PC-3 (cell line): ENCODE results near the gene RALGPS1. TPM values are rescaled to one million over a fixed set of nuclear protein-coding genes. Genes with fewer than 3 reads are reported as not detected.

Experiments used
- ATAC-seq: fragments of 200-7000 bp; cut with Tn5 transposase; 2 replicates; pipeline ENCODE4 v1.9.1; 2020; ENCODE audit warnings: mild to moderate bottlenecking, moderate library complexity
- BruUV-seq: library from RNA; stranded (reverse); fragments of 400-500 nt; replicated peaks from 2 replicates; lab custom pipeline; 2021; lab: Mats Ljungman, UMichigan
- CTCF ChIA-PET: fragments of 300-600 bp; sonication (Branson Sonifier 250); formaldehyde crosslinking; loops from one replicate; lab custom pipeline; 2022; ENCODE audit warnings: antibody characterized with exemption; lab: Charles Lee
- POLR2A ChIA-PET: fragments of 300-600 bp; sonication (Branson Sonifier 250); formaldehyde crosslinking; loops from one replicate; lab custom pipeline; 2022; ENCODE audit warnings: antibody characterized with exemption; ENCODE audit not compliant: unreplicated experiment; lab: Charles Lee
- DNase-seq: peaks from one replicate; pipeline ENCODE4 v3.0.0-alpha.2; 2015
- H2AFZ ChIP-seq: fragments of 300-600 bp; sonication (generic); 2 replicates; pipeline ENCODE4 v1.6.0; 2016; ENCODE audit warnings: antibody characterized with exemption, low read length
- H3F3A ChIP-seq: fragments of 300-600 bp; sonication (generic); one replicate; pipeline ENCODE4 v1.6.0; 2017; ENCODE audit warnings: antibody characterized with exemption, low read length, control low read depth, mild to moderate bottlenecking; ENCODE audit not compliant: unreplicated experiment
- H3K27ac ChIP-seq: fragments of 300-600 bp; sonication (generic); 2 replicates; pipeline ENCODE4 v1.5.1; 2016; ENCODE audit warnings: mild to moderate bottlenecking, low read length
- H3K27me3 ChIP-seq: fragments of 300-600 bp; sonication (generic); 2 replicates; pipeline ENCODE4 v1.6.1; 2016; ENCODE audit warnings: low read length, mixed read lengths
- H3K36me3 ChIP-seq: fragments of 300-600 bp; sonication (generic); 2 replicates; pipeline ENCODE4 v1.6.1; 2016; ENCODE audit warnings: low read depth, mixed run types, low read length, mixed read lengths
- H3K4me1 ChIP-seq: fragments of 300-600 bp; sonication (generic); 2 replicates; pipeline ENCODE4 v1.5.1; 2016; ENCODE audit warnings: low read length; ENCODE audit not compliant: insufficient read depth
- H3K4me2 ChIP-seq: fragments of 300-600 bp; sonication (generic); 2 replicates; pipeline ENCODE4 v1.6.0; 2016; ENCODE audit warnings: low read length
- H3K4me3 ChIP-seq: fragments of 300-600 bp; sonication (generic); 2 replicates; pipeline ENCODE4 v1.5.1; 2016; ENCODE audit warnings: mild to moderate bottlenecking, low read length, mixed read lengths
- H3K79me2 ChIP-seq: fragments of 300-600 bp; sonication (generic); 2 replicates; pipeline ENCODE4 v1.6.1; 2017; ENCODE audit warnings: low read length, mixed read lengths
- H3K9ac ChIP-seq: fragments of 300-600 bp; sonication (generic); 2 replicates; pipeline ENCODE4 v1.6.0; 2016; ENCODE audit warnings: mild to moderate bottlenecking, low read length
- H3K9me2 ChIP-seq: fragments of 300-600 bp; sonication (generic); replicated peaks from 2 replicates; pipeline ENCODE4 v1.6.1; 2016; ENCODE audit warnings: mixed run types, low read length, mixed read lengths
- H3K9me3 ChIP-seq: fragments of 300-600 bp; sonication (generic); 2 replicates; pipeline ENCODE4 v1.6.1; 2016; ENCODE audit warnings: low read length, mixed read lengths
- H4K20me1 ChIP-seq: fragments of 300-600 bp; sonication (generic); 2 replicates; pipeline ENCODE4 v1.6.1; 2016; ENCODE audit warnings: low read length, mixed read lengths
- CTCF ChIP-seq: fragments of 300-600 bp; sonication (generic); conservative IDR thresholded peaks from 2 replicates; pipeline ENCODE4 v1.5.1; 2017; ENCODE audit warnings: antibody characterized with exemption, low read depth, mild to moderate bottlenecking, low read length
- EZH2 ChIP-seq: fragments of 300-600 bp; sonication (generic); IDR thresholded peaks from one replicate; pipeline ENCODE4 v1.6.1; 2017; ENCODE audit warnings: antibody characterized with exemption, mild to moderate bottlenecking, low read length; ENCODE audit not compliant: unreplicated experiment
- EZH2phosphoT487 ChIP-seq: fragments of 300-600 bp; sonication (generic); IDR thresholded peaks from 2 replicates; pipeline ENCODE4 v1.6.1; 2018; ENCODE audit warnings: mild to moderate bottlenecking, antibody characterized with exemption, low read length, borderline replicate concordance
- intact Hi-C: fragments of 100-400 bp; cut with micrococcal nuclease; formaldehyde crosslinking; loops from 2 replicates; pipeline ENCODE4 v1.9.0; 2023
- total RNA-seq: library from RNA; depleted of rRNA; stranded (reverse); fragments of >200 nt; gene quantifications from 2 replicates; pipeline ENCODE4 v1.2.3, GENCODE V29; 2014

The RALGPS1 gene
- total RNA-seq, 1 experiment from 2014 or later = 10.2 TPM

- POLR2A ChIA-PET = no interaction called here
- DNase-seq (peak; percentile 78), ATAC-seq (peak; percentile 65)
These were observed 284.6 kb downstream of the RALGPS1 start for GRCh38 chr9:127199001-127199791.

DNA sequence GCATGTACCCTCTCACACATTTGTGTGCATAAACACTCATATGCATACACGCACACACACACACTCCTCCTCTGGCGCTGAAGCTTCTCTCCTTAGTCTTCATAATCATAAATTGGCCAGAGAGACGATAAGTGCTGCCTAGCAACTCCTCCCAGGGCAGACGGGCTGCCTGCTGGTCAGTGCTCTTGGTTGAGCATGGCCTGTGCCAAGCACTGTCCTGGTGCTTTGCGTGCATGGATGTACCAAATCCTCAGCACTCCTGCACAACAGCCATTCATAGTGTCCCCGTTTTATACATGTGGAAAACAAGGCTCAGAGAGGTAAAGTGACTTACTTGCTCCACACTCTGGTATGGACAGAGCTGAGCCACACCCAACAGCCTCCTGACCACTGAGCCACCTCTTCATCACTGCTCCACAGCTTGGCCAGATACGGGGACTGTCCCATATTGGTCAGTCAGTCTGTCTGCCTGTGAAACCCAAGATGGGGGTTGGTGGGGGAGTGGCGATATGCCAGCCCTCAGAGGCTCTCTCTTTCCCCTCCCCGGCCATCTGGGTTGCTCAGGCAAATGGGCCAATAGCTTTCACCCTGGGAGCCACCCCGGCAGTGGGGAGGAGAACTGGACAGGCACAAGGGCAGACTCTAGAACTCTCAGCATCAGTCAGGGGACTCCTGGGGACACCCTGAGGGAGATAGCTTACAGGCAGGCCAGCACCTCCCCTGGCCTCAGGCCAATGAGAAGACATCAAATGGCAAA, 285.7 kb downstream of the RALGPS1 start:
- CTCF ChIA-PET = no interaction called here
- H3K79me2 ChIP-seq = no peaks in the 10 kb centered on the region
- H3K36me3 ChIP-seq = no peaks in the 10 kb centered on the region
- no TSS peak for BruUV-seq
- no peak overlapping the region for H3K27ac ChIP-seq
- DNase-seq (no peak), ATAC-seq (no peak)
- TF ChIP-seq EZH2 (no peak), CTCF (no peak), EZH2phosphoT487 (no peak)
- intact Hi-C loops = no loop called here
- no peaks in the 10 kb centered on the region for H3K9me2 ChIP-seq
- H3K9me3 ChIP-seq = no peaks in the 10 kb centered on the region
- no peaks in the 10 kb centered on the region for H3F3A ChIP-seq
- no peak overlapping the region for H2AFZ ChIP-seq
- no peaks in the 10 kb centered on the region for H3K27me3 ChIP-seq
- H4K20me1 ChIP-seq = no peaks in the 10 kb centered on the region
- no peak overlapping the region for H3K9ac ChIP-seq
- no peak overlapping the region for H3K4me3 ChIP-seq
- H3K4me2 ChIP-seq = no peak overlapping the region
- POLR2A ChIA-PET = no interaction called here
- H3K4me1 ChIP-seq = peaks cover 11% of the 10 kb centered on the region

More at GRCh38 chr9:127199001-127199791, 284.6 kb downstream of the RALGPS1 start:
- no peaks in the 10 kb centered on the region for H3K79me2 ChIP-seq
- no peaks in the 10 kb centered on the region for H3K9me3 ChIP-seq
- no TSS peak for BruUV-seq
- H3K27ac ChIP-seq = no peak overlapping the region
- intact Hi-C loops = loop anchor here (1.0 kb wide), 2 partner anchors 234 to 259 kb away; no protein-coding TSS in a partner anchor
- H2AFZ ChIP-seq = no peak overlapping the region
- H3F3A ChIP-seq = no peaks in the 10 kb centered on the region
- H3K9ac ChIP-seq = no peak overlapping the region
- no peaks in the 10 kb centered on the region for H3K36me3 ChIP-seq
- CTCF ChIA-PET = no interaction called here
- no peak overlapping the region for H3K4me2 ChIP-seq
- no peaks in the 10 kb centered on the region for H3K27me3 ChIP-seq
- TF ChIP-seq EZH2phosphoT487 = no peak
- TF ChIP-seq CTCF = peak; percentile 80
- TF ChIP-seq EZH2 = no peak
- peaks cover 16% of the 10 kb centered on the region for H3K4me1 ChIP-seq
- no peak overlapping the region for H3K4me3 ChIP-seq
- H4K20me1 ChIP-seq = no peaks in the 10 kb centered on the region
- no peaks in the 10 kb centered on the region for H3K9me2 ChIP-seq
